GM19043 (cell line): Measurements from ENCODE around the gene GPLD1.

Source experiments
- ATAC-seq: cut with Tn5 transposase; IDR thresholded peaks from one replicate; pipeline ENCODE4 v1.9.1; 2021; ENCODE audit warnings: low read depth; ENCODE audit not compliant: unreplicated experiment

Gene GPLD1

DNA sequence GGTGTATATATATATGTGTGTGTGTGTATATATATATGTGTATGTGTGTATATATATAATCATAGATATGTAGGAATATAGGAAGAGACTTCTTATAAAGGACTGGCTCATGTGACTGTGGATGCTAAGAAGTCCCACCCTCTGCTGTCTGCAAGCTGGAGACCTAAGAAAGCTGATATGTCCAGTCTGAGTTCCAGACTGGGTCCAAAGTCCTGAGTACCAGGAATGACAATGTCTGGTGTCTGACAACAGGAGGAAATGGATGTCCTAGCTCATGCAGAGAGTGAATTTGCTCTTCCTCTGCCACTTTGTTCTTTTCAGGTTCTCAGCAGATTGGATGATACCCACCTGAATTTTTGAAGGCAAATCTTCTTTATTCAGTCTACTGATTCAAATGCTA is 12.5 kb upstream of the GPLD1 start:
- ATAC-seq: no peak

DNA sequence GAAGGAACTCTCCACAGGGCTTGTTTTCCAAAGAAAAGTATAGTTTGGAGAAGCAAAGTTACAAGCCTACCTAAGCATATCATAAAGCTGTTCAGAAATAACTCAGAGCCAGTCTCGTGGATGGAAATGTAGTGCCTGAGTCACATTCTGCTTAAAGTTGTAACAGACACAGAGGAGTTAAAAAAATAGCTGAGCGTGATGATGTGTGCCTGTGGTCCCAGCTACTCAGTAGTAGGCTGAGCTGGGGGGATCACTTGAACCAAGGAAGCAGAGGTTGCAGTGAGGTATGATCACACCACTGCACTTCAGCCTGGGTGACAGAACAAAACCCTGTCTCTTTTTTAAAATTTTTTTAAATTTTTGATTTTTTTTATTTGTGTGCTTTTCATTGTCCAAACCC is 12.0 kb upstream of the GPLD1 start:
- no peak for ATAC-seq

DNA sequence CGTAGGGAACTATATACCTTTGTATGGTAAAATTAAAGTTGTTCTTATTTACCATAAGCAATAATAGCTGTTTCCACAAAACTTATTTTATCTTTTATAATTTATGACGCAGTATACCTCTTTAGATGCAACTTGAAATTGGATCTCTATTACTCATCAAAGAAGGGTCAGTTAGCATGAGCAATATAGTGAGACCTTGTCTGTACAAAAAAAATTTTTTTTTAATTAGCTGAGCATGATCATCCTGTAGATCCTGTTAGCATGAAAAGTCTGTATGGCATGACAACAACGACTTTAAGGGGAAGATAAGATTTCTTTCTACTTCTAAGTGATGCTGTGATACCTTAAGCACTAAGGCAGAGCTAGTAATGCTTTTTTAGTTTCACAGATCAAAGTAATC is 11.3 kb upstream of the GPLD1 start:
- no peak for ATAC-seq

DNA sequence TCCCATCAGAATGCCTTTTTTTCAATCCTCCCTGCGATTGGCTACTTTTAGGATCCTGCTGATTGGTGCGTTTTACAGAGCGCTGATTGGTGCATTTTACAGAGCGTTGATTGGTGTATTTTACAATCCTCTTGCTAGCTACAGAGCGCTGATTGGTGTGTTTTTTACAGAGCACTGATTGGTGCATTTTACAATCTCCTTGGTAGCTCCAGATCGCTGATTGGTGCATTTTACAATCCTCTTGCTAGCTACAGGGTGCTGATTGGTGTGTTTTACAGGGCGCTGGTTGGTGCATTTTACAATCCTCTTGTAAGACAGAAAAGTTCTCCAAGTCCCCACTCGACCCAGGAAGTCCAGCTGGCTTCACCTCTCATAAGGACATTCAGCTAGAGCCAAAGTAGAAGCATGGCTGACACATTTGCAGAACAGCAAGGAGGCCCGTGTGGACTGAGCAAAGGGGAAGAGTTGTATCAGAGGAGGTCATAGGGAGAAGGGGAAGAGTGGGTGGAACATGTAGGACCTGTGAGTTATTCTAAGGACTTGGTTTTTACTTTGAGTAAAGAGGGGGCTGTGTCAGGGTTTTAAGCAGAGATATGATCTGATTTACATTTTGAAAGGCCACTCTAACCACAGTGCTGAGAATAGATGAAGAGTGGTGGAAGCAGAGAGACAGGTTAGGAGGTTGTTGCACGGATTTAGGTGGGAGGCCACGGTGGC is 8.0 kb upstream of the GPLD1 start:
- ATAC-seq: no peak

DNA sequence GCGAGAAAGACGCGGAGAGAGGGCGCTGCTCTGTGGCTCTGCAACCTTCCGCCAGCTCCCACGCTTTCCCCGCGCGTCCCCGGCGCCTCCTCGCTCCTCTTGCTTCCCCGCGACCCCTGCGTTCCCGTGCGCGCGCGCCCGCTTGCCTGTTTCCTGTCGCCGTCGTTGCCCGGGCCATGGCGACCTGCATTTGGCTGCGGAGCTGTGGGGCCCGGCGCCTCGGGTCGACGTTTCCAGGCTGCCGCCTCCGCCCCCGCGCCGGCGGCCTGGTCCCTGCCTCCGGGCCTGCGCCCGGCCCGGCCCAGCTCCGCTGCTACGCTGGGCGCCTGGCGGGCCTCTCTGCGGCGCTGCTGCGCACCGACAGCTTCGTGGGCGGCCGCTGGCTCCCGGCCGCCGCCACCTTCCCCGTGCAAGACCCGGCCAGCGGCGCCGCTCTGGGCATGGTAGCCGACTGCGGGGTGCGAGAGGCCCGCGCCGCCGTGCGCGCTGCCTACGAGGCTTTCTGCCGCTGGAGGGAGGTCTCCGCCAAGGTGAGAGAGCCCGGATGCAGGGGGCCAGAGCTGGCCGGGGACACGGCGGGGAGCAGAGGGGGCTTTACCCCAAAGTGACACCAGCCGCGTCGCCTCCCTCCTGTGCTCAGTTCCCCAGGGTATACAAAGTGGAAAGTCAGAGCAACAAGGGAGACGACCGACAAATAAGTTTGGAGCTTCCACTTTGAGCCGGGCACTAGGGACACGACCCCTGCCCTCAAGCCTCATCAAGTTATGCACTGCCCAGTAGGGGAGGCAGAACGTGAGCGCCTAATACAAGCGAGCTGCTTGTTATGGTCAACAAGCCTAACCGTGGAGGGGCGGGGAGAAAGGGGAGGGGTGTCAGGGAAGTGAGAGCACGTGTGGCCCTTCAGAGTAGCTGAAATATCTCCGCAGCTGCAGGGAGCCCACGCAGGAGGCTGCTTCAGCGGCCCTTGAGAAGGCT is 5.7 kb upstream of the GPLD1 start, which contains the start of gene ALDH5A1:
Gene ALDH5A1, plus strand, starts transcription at position 149 of the 975 bp plus-strand sequence. Its CDS starts 28 bp downstream, at position 177.
- ATAC-seq: peak; percentile 57

DNA sequence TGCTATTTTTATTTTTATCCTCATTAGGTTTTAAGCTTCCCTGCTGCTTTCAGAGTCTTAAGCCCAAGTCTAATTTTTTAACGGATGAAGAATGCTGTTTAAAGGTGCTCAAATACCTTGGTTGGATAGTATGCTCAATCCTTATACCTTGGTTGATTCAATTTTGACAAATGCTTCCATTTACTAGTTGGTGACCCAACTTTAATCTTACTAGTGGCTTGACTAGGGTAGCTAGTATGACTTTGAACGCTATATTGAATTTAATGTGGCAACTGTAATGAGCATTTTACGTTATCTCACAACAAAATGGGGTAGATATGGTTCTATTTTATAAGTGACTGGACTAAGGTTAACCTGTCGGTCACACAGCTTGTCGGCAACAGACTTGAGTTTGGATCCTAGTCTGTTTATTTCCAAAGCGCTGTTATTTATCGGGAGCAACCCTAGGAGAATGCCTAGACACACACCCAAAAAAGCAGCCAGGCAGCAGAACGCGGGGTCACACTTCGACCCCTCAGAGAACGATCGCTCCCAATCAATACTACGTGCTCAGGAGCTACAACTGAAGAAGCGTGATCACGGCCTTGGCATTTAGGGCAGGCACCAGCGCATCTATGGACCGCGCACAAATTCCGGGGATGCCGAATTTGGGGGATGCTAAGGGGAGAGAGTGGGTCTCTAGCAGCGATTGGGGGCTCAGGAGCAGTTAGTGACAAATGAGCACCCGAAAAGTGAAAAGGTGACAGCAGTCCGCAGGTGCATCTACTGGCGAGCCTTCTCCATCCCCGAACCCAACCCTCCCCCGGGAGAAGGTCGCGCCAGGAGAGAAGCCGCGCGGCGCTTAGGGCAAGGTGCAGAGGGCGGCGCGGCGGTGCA is 4.8 kb upstream of the GPLD1 start:
- ATAC-seq: peak; percentile 1

DNA sequence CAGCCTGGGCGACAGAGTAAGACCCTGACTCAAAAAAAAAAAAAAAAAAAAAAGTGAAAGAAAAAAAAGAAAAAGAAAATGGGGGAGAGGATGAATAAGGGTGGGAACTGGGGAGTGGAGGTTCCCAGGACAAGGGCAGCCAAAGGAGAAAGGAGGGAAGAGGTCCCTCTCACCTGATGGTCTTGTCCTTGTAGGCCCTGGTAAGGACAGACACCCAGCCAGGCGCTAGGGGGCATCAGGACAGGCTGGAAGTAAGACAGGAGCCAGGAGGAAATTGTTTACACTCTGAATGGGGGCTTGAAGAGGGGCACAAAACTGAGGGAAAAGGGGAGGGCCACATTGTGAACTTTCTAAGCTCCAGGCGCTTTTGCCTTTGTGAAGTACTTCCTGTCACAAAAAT is 3.1 kb upstream of the GPLD1 start:
- ATAC-seq: no peak

DNA sequence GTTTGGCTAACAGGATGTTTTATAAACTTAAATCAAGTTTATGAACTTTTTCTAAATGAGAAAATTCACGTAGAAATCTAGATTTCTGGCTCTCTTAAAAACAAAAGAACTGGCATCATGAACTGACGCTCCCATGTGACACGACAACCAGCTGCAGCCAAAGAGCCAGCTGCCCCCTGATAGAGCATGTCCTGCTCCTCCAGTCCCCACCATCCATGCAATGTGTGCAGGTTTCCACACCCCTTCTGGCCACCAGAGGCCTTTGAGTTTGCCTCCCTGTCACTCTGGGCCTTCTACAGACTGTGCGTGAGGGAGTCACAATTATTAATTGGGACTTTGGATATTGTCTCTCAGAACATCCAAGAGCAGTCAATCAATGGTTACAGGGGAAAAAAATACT is 1.6 kb upstream of the GPLD1 start:
- ATAC-seq: no peak

DNA sequence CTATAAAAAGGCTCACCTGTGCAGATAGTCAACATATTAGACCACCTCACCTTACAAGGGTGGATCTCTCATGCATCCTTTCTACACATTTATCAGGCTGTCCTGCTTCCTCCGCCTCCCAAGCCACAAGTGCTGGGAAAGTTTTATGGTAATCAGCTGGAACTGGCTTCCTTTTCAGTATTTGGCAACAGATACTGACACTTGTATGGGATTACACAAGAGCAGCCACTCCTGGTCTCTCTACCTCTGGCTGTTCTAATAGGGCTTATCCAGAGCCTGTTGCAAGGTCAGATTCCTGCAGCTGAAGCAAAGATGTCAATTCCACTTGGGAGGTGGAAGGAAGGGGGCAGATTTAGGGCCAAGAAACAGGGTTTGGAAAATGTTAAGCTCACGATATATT is 503 bp upstream of the GPLD1 start:
- no peak for ATAC-seq

DNA sequence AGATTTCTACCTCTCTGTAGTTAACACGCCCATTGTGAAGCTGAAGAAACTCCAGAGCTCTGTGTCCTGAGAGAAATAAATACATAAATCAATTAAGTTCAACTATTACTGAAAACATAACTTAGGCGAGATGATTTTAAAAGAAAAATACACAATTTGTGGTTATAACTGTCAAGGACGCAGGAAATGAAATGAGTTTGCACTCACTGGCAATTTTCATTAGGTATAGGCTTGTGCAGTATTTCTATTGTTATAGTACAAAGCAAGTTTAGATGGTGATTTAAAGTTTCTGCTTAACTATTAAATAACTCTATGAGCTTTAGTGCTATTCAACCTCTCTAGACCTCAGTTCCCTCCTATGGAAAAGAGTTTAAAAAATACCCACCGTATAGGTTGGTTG is 3.3 kb downstream of the GPLD1 start:
- ATAC-seq: no peak

DNA sequence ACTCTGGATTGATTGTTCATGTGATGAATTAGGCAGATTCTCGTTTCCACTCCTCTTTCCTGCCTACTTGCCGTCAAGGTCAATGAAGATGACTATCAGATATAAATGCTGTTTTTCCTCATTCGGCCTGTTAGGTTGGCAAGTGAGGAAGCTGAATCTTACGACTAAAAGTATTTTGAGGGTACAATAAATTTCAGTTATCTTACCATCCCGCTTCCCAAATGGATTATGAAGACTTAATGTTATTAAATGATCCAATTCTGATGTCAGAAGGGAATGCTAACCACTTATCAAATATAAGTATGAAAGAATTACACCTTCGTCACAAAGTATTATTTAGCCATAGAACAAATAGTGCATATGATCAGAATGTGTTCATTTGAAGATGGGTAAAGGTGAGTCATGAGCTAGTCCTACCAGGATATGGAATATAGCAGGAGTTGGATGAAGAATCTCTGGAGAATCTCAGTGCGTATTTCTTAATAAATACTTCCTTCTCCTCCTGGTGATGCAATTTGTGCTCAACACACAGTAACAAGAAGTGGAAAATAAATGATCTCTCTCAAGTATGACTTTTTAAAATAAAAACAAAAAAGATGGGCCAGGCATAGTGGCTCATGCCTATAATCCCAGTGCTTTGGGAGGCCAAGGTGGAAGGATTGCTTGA is 4.6 kb downstream of the GPLD1 start:
- no peak for ATAC-seq

DNA sequence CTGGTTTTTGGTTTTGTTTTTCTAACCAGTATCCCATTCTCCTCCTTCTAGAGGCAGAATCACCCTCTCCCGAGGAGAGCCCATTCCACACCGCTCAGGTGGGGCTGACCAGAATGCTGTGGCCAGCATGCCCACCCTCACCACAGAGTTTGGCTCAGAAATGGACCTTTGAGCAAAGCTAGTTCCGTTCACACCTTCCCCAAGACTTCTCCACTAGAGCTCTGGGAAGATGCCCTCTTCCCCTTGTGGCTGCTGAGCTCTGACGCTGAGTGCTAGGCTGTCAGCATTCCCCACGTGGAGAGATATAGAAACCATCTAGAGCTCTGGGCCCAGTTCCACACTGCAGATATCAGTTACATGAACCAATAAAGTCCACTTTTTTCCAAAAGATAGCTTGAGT is 7.9 kb downstream of the GPLD1 start:
- ATAC-seq: no peak

DNA sequence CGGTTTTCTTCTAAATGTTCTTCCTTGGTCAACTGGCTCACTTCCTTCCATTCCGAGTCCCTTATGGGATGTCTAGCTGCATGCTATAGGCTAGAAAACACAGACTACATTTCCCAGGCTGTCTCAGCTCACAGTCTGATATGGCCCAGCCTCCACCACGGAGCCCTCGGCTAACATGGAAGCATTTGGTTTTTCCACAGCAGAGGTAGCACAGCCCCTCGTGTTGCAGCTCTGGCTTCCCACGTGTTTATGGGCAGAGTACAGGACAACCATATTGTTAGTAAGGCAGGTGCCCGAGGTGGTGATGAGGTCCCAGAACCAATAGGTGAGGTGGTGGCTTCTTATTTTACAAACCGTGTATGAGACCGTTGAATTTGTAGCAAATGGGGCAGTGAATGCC is 8.7 kb downstream of the GPLD1 start:
- no peak for ATAC-seq

DNA sequence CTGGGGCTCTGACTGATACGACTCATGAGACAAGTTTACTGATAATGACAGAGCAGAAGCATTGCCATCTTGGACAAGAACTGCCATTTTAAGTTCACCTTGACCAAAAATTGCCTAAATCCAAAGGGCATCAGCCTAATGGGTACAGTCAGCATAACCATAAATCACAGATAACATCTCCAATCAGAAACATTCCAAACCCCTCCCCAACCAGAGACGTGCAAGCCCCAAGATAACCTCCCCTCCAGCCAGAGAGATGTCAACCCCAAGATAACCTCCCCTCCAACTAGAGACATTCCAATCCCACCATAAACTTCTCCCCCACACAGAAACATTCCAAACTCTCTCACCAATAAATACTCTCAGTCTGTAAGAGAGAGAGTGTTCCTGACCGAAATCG is 10.5 kb downstream of the GPLD1 start:
- ATAC-seq: no peak

DNA sequence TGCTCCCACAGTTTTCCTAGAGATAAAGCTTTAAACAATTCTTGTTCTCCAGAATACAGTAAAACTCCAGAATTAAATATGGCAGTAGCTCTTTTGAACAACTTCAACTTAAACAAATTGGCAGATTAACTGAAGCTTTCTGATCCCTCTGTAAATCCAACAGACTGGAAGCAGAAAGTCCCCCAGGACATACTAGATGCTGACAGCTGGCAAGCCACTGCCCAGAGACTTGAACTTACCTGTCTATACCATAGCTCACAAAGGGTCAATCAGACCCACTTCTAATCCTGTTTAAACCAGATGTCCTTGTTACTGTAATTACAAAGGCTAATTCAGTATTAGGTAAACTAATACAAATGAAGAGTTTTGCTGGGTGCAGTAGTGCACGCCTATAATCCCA is 12.3 kb downstream of the GPLD1 start:
- no peak for ATAC-seq

DNA sequence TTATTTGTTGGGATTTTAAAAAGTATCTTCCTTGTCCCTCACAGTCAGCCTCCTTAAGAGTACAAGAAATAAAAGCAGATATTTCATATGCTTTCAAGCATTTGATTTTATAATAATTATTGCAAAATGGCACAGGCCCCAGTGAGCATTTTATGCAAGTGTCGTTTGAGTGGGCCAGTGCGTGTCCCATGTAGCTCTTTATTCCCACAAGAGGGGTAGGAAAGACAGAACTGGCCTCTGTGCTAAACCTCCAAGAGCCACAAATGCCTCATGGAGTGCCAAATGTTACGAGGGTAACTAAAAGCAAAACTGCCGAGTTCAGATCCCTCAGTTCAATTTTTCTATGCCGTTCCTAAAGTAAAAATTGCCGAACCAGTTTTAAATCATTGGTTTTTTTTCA is 12.7 kb downstream of the GPLD1 start:
- ATAC-seq: no peak

DNA sequence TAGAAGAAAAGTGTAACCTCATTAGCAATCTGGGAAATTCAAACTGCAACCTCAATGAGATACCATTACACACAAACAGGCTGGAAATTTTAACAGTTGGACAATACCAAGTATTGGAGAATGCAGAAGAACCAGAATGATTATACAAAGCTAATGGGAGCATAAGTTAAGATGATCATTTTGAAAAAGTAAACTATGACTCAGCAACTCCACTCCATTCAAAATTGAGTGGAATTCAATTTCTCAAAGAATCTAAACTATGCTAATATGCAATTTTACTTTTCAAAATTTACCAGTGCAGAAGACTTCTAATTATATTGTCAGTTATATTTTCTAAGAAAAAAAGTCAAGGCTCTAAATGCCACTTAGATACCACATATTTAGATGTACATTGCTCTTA is 17.2 kb downstream of the GPLD1 start:
- ATAC-seq: no peak

DNA sequence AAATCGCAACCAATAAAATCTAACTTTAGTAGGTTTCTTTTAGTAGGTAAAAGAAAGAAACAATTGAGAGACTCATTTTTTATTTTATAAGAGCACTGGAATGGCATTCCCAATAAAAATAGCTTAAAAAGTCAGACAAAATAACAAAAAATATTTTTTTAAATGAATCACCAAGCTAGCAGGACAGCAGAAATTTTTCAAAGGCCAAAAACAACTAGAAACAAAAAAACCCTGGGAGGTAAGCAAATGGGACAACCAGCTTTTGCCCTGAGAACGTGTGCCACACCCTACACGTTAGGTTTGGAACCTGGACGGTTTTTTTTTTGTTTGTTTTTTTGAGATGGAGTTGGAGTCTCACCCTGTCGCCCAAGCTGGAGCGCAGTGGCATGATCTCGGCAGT is 19.6 kb downstream of the GPLD1 start:
- no peak for ATAC-seq

DNA sequence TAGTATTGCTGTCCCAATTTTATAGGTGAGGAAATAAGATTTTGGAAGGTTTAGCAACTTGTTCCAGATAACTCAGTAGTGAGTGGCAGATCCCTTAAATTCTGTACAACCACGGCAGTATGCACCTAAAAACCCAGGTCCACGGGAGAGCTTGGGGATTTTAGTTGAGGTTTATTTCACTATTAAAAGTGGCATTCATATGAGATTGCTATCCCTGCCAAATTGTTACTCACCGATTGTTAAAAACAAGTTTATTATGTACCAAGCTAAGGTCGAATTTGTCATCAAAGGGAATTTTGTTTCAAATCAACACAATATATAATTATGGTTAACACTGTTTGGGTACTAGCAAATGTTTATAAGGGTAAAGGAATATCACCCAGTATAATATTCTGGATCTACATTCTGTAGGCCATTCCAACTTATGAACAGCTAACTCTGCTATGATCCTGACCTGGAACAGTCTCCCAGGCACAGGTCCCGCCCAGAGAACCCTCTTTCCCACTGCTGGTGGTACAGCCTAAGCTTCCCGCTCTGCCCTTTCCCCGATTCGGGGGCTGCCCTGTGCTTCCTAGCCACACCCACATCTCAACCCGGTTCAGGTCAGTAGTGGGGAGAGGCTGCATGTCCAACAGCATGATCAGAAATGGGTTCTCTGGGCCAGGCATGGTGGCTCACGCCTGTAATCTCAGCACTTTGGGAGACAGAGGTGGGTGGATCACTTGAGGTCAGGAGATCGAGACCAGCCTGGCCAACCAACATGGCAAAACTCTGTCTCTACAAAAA is 24.9 kb downstream of the GPLD1 start:
- ATAC-seq: no peak

DNA sequence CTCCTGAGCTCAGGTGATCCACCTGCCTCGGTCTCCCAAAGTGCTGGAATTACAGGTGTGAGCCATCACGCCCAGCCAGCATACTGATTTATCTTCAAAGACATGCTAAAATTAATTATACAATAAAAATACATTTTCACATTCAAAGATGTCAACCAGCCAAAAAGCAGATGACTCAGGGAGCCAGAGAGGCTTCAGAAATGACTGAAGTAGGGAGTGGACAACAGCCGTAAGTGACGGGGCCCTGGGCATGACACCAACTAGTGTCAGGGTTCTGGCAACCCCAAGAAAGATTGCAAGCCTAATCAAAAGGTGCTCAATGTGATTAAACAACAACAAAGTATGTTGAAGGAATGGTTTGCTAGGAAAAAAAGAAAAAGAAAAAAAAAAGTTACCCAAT is 28.4 kb downstream of the GPLD1 start:
- no peak for ATAC-seq
